ENCODE results near the gene STX12. TPM values are rescaled to one million over a fixed set of nuclear protein-coding genes. Genes with fewer than 3 reads are reported as not detected.
"Not testable (repeated sequence)": the region's sequence is repeated elsewhere in the genome, so short reads cannot be mapped to it uniquely, and the experiment has no call there.

The STX12 gene
- total RNA-seq, 1 experiment from 2014 or later = 16.3 TPM

DNA sequence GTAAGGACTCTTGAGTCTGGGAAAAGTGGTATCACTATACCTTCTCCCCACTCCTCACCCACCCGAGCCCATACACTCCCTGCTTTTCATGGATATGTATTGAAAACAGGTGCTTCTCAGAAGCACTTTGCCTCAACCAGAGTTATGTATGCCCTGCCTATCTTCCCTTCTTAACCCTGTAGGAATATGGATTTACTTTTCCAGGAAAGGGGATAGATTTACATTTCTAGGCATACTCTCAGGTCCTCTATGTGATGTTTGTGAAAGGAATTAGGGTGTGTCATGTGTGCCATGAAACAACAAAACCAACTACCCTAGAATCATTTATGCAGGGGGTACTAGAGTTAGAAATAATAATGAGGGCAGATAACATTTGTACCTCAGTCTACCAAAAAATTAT, 11.0 kb upstream of the STX12 start:
- Histone ChIP-seq H3K36me3 (replicated peaks; ENCODE audit: control insufficient read depth, insufficient read depth, low read length) (peaks cover 2% of the 10 kb centered on the region; the same call in 1 of the 2 replicates), H3K4me3 (ENCODE audit: insufficient read depth, low read depth, low read length) (no peak overlapping the region), H3K27me3 (ENCODE audit: control insufficient read depth, insufficient read depth, low read length) (no peaks in the 10 kb centered on the region)
- DNase-seq = no peak

- no peak for DNase-seq
- H3K36me3 ChIP-seq (replicated peaks; ENCODE audit: control insufficient read depth, insufficient read depth, low read length) = peaks cover 2% of the 10 kb centered on the region; the same call in 1 of the 2 replicates
- H3K4me3 ChIP-seq (ENCODE audit: insufficient read depth, low read depth, low read length) = no peak overlapping the region
- H3K27me3 ChIP-seq (ENCODE audit: control insufficient read depth, insufficient read depth, low read length) = no peaks in the 10 kb centered on the region
These were observed 9.7 kb upstream of the STX12 start for GRCh38 chr1:27763358-27763757.

DNA sequence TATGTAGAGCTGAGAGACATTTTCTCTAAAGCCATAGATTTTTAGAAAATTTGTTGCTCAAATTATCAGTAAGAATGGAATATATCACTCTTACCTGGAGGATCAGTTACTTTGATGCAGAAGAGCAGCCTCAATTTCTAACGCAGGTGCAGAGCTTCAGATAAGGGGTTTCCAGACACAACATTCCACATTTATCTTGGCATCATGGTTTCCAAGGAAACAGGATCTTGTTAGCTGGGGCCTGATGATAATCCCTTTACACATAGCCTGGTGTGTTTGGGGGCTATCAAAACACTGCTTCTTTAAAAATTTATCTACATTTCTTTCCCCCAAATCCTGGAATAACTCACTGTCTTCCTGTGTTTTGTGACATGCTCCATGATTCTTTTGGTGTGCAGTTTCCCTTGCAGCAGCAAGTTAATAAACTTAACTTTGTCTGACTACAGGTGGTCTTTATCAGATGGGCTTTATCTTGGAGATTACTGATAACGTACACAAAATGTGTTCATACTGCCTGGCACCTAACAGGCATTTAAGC, 2.7 kb upstream of the STX12 start:
- DNase-seq = no peak
- no peaks in the 10 kb centered on the region for H3K36me3 ChIP-seq (replicated peaks; ENCODE audit: control insufficient read depth, insufficient read depth, low read length)
- H3K27me3 ChIP-seq (ENCODE audit: control insufficient read depth, insufficient read depth, low read length) = no peaks in the 10 kb centered on the region
- no peak overlapping the region for H3K4me3 ChIP-seq (ENCODE audit: insufficient read depth, low read depth, low read length)

DNA sequence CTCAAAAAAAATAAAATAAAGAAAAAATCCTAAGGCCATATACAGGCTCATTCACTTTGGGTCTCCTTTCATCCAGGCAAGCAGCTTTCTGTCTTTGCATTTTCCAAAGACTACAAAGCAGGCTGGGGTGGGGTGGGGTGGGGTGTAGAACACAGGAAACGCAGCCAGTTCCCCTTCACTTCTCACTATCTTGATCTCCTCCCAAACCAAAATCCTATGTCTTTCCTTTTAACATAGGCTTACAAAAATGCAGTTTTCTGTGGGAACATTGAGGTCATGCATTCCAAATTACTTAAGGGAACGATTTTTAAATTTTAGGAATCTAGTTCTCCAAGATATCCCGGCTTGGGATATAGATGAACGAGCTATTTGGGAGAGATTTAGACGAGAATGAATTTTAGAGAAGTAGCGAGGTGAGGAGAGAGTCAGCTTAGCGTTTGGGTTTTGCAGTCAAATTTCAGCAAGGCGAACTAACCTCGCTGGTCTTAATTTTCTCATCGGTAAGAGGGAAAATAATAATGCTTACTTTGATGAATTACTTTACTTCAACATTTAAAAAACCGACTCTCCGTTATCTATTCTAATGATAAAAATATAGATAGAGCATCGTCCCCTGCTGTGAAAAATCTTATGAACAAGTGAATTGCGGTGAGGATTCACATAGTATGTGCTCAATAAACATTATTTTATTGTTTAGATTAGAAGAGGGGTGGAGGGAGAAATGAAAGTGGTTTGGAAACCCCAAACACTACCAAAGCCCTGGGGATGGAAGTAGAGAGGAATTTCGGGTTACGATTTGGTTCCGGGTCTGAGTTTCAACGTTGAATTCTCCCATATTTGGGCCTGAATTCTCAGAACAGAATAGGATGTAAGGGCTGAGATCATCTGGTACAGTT, 735 bp upstream of the STX12 start:
- Histone ChIP-seq H3K36me3 (replicated peaks; ENCODE audit: control insufficient read depth, insufficient read depth, low read length) (no peaks in the 10 kb centered on the region), H3K4me3 (ENCODE audit: insufficient read depth, low read depth, low read length) (peak overlapping the region; percentile 49), H3K27me3 (ENCODE audit: control insufficient read depth, insufficient read depth, low read length) (no peaks in the 10 kb centered on the region)
- no peak for DNase-seq

GRCh38 chr1:27773826-27774445, 917 bp downstream of the STX12 start:
- H3K27me3 ChIP-seq (ENCODE audit: control insufficient read depth, insufficient read depth, low read length) = no peaks in the 10 kb centered on the region
- no peak for DNase-seq

GRCh38 chr1:27774654-27775053, 1.6 kb downstream of the STX12 start:
- H3K36me3 ChIP-seq (replicated peaks; ENCODE audit: control insufficient read depth, insufficient read depth, low read length) = no peaks in the 10 kb centered on the region
- H3K4me3 ChIP-seq (ENCODE audit: insufficient read depth, low read depth, low read length) = no peak overlapping the region
- DNase-seq = no peak
- no peaks in the 10 kb centered on the region for H3K27me3 ChIP-seq (ENCODE audit: control insufficient read depth, insufficient read depth, low read length)

More at GRCh38 chr1:27773826-27774445, 917 bp downstream of the STX12 start:
- Histone ChIP-seq H3K4me3 (ENCODE audit: insufficient read depth, low read depth, low read length) (peak overlapping the region; percentile 89), H3K36me3 (replicated peaks; ENCODE audit: control insufficient read depth, insufficient read depth, low read length) (no peaks in the 10 kb centered on the region)

DNA sequence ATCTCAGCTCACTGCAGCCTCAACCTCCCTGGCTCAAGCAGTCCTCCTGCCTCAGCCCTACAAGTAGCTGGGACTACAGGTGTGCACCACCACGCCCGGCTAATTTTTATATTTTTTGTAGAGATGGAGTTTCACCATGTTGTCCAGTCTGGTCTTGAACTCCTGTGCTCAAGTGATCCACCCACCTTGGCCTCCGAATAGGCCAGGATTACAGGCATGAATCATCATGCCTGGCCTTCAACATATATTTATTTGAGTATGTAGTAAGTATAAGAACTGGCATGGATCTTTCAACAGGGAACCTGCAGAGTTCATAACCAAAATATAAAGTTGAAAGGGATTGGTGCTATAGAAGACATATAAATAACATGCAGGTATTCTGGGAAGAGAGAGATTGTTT, 2.3 kb downstream of the STX12 start:
- not testable (repeated sequence) for H3K36me3 ChIP-seq (replicated peaks; ENCODE audit: control insufficient read depth, insufficient read depth, low read length)

GRCh38 chr1:27776276-27776675, 3.3 kb downstream of the STX12 start:
- H3K4me3 ChIP-seq (ENCODE audit: insufficient read depth, low read depth, low read length); DNase-seq; H3K27me3 ChIP-seq (ENCODE audit: control insufficient read depth, insufficient read depth, low read length); H3K36me3 ChIP-seq (replicated peaks; ENCODE audit: control insufficient read depth, insufficient read depth, low read length): not testable (repeated sequence)

More for the DNA sequence above, 2.3 kb downstream of the STX12 start:
- H3K4me3 ChIP-seq (ENCODE audit: insufficient read depth, low read depth, low read length); DNase-seq; H3K27me3 ChIP-seq (ENCODE audit: control insufficient read depth, insufficient read depth, low read length): not testable (repeated sequence)

- Histone ChIP-seq H3K27me3 (ENCODE audit: control insufficient read depth, insufficient read depth, low read length) (no peaks in the 10 kb centered on the region), H3K36me3 (replicated peaks; ENCODE audit: control insufficient read depth, insufficient read depth, low read length) (no peaks in the 10 kb centered on the region), H3K4me3 (ENCODE audit: insufficient read depth, low read depth, low read length) (no peak overlapping the region)
- no peak for DNase-seq
These were observed 5.0 kb downstream of the STX12 start for GRCh38 chr1:27778056-27778455.

DNA sequence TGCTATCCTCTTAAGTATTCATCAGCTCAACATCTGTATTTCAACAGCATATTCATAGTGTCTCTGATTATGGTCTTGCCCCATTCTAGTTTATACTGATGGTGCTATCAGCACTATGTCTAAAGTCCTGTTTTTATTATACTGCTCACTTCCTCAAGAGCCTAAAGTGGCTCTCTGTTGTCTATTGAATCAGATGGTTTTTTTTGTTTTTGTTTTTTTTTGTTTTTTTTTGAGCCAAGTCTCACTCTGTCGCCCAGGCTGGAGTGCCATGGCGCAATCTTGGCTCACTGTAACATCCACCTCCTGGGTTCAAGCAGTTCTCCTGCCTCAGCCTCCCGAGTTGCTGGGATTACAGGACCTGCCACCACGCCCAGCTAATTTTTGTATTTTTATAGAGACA, 6.1 kb downstream of the STX12 start:
- Histone ChIP-seq H3K4me3 (ENCODE audit: insufficient read depth, low read depth, low read length) (no peak overlapping the region), H3K27me3 (ENCODE audit: control insufficient read depth, insufficient read depth, low read length) (no peaks in the 10 kb centered on the region), H3K36me3 (replicated peaks; ENCODE audit: control insufficient read depth, insufficient read depth, low read length) (no peaks in the 10 kb centered on the region)
- DNase-seq = no peak

GRCh38 chr1:27782950-27783349, 9.9 kb downstream of the STX12 start:
- DNase-seq = no peak
- no peak overlapping the region for H3K4me3 ChIP-seq (ENCODE audit: insufficient read depth, low read depth, low read length)
- H3K27me3 ChIP-seq (ENCODE audit: control insufficient read depth, insufficient read depth, low read length) = no peaks in the 10 kb centered on the region
- no peaks in the 10 kb centered on the region for H3K36me3 ChIP-seq (replicated peaks; ENCODE audit: control insufficient read depth, insufficient read depth, low read length)

- Histone ChIP-seq H3K4me3 (ENCODE audit: insufficient read depth, low read depth, low read length) (no peak overlapping the region), H3K27me3 (ENCODE audit: control insufficient read depth, insufficient read depth, low read length) (no peaks in the 10 kb centered on the region), H3K36me3 (replicated peaks; ENCODE audit: control insufficient read depth, insufficient read depth, low read length) (no peaks in the 10 kb centered on the region)
- DNase-seq = no peak
These were observed 11.7 kb downstream of the STX12 start for GRCh38 chr1:27784700-27785099.

DNA sequence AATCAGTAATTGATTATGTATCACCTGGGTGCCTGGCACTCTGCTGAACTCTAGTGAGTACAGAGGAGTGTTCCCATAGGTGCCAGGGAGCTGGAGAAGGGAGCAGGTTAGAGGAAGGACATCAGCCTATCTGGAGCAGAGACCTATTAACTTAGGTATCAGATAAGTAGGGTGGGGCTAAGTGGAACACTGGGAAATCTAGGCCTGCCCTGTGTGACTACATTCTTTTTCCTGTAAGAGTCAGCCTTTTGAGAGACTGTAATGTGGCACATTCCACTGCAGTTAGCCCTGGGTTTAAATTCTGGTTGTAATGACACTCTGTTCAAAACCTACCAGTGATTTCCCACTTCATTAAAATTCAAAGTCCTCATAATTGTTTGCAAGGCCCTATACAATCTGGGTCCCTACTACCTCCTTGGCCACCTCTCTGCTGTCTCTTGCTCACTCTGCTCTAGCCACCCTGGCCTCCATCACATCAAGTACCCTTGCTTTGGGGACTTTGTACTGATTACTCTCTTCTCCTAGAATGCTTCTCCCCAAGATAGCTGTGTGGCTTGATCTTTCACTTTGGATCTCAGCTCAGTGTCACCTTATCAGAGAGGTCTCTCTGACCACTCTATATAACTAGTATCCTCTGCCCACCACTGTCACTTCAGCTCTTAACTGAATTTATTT, 12.9 kb downstream of the STX12 start:
- Histone ChIP-seq H3K4me3 (ENCODE audit: insufficient read depth, low read depth, low read length) (no peak overlapping the region), H3K36me3 (replicated peaks; ENCODE audit: control insufficient read depth, insufficient read depth, low read length) (no peaks in the 10 kb centered on the region), H3K27me3 (ENCODE audit: control insufficient read depth, insufficient read depth, low read length) (no peaks in the 10 kb centered on the region)
- DNase-seq = no peak

- H3K4me3 ChIP-seq (ENCODE audit: insufficient read depth, low read depth, low read length) = no peak overlapping the region
- no peaks in the 10 kb centered on the region for H3K27me3 ChIP-seq (ENCODE audit: control insufficient read depth, insufficient read depth, low read length)
- DNase-seq = no peak
- H3K36me3 ChIP-seq (replicated peaks; ENCODE audit: control insufficient read depth, insufficient read depth, low read length) = no peaks in the 10 kb centered on the region
These were observed 14.9 kb downstream of the STX12 start for GRCh38 chr1:27787895-27788294.
